ENCODE results near the gene CNIH2. TPM values are rescaled to one million over a fixed set of nuclear protein-coding genes. Genes with fewer than 3 reads are reported as not detected.

The CNIH2 gene
- total RNA-seq, 1 experiment from 2014 or later, result 12.9 TPM

- TF ChIP-seq, protein P1, sequence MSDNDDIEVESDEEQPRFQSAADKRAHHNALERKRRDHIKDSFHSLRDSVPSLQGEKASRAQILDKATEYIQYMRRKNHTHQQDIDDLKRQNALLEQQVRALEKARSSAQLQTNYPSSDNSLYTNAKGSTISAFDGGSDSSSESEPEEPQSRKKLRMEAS (CRISPR knock-in tag; IDR thresholded peaks at IDR 0.05), result no peak
- TF ChIP-seq GABPB1 (CRISPR knock-in tag; IDR thresholded peaks at IDR 0.05), result no peak
These were observed 48.5 kb downstream of the CNIH2 start (continued) for GRCh38 chr11:66326261-66327111.

- ChIA-PET CTCF (interaction anchor here (0.5 to 1.6 kb wide), 9 partner anchors 9 to 318 kb away, joined by 3 to 45 read pairs (median 5); partner anchors contain the start of genes CD248, RIN1 and YIF1A), POLR2A (interaction anchor here (1.4 to 1.6 kb wide), 2 partner anchors 10 to 14 kb away, joined by 4 to 5 read pairs; no protein-coding TSS in a partner anchor)
- no peak for DNase-seq (ENCODE audit: low spot score)
- Mint-ChIP-seq H3K36me3 (no peaks in the 10 kb centered on the region), H3K4me1 (peaks cover 15% of the 10 kb centered on the region), H3K27ac (0 out of 2 replicates have a peak overlapping the region, but pooled peaks have one; percentile 0), H3K9me3 (0 out of 2 replicates have a peak, but pooled peaks cover 6% of the 10 kb centered on the region), H3K27me3 (ENCODE audit: low read depth) (peaks cover 11% of the 10 kb centered on the region), H3K4me3 (no peak overlapping the region)
- ATAC-seq, result no peak
- no peak for TF ChIP-seq CREM (CRISPR knock-in tag; IDR thresholded peaks at IDR 0.05)
- no peak for TF ChIP-seq TEAD1 (CRISPR knock-in tag; IDR thresholded peaks at IDR 0.05)
- TF ChIP-seq ZNF281 (CRISPR knock-in tag; IDR thresholded peaks at IDR 0.05), result no peak
- TF ChIP-seq RELA (CRISPR knock-in tag; IDR thresholded peaks at IDR 0.05; ENCODE audit: borderline replicate concordance), result no peak
- TF ChIP-seq, protein P2, sequence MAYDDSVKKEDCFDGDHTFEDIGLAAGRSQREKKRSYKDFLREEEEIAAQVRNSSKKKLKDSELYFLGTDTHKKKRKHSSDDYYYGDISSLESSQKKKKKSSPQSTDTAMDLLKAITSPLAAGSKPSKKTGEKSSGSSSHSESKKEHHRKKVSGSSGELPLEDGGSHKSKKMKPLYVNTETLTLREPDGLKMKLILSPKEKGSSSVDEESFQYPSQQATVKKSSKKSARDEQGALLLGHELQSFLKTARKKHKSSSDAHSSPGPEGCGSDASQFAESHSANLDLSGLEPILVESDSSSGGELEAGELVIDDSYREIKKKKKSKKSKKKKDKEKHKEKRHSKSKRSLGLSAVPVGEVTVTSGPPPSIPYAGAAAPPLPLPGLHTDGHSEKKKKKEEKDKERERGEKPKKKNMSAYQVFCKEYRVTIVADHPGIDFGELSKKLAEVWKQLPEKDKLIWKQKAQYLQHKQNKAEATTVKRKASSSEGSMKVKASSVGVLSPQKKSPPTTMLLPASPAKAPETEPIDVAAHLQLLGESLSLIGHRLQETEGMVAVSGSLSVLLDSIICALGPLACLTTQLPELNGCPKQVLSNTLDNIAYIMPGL (CRISPR knock-in tag; IDR thresholded peaks at IDR 0.05), result no peak
- no peak for TF ChIP-seq ZBTB21 (CRISPR knock-in tag; IDR thresholded peaks at IDR 0.05; ENCODE audit: borderline replicate concordance)
- no peak for TF ChIP-seq ZMAT4 (CRISPR knock-in tag; IDR thresholded peaks at IDR 0.05)
- no peak for TF ChIP-seq ZNF423 (CRISPR knock-in tag; IDR thresholded peaks at IDR 0.05)
- no peak for TF ChIP-seq ARID4B (CRISPR knock-in tag; IDR thresholded peaks at IDR 0.05; ENCODE audit: borderline replicate concordance)
- TF ChIP-seq, protein P3, sequence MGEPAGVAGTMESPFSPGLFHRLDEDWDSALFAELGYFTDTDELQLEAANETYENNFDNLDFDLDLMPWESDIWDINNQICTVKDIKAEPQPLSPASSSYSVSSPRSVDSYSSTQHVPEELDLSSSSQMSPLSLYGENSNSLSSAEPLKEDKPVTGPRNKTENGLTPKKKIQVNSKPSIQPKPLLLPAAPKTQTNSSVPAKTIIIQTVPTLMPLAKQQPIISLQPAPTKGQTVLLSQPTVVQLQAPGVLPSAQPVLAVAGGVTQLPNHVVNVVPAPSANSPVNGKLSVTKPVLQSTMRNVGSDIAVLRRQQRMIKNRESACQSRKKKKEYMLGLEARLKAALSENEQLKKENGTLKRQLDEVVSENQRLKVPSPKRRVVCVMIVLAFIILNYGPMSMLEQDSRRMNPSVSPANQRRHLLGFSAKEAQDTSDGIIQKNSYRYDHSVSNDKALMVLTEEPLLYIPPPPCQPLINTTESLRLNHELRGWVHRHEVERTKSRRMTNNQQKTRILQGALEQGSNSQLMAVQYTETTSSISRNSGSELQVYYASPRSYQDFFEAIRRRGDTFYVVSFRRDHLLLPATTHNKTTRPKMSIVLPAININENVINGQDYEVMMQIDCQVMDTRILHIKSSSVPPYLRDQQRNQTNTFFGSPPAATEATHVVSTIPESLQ (CRISPR knock-in tag; IDR thresholded peaks at IDR 0.05), result no peak
- TF ChIP-seq, protein P4, sequence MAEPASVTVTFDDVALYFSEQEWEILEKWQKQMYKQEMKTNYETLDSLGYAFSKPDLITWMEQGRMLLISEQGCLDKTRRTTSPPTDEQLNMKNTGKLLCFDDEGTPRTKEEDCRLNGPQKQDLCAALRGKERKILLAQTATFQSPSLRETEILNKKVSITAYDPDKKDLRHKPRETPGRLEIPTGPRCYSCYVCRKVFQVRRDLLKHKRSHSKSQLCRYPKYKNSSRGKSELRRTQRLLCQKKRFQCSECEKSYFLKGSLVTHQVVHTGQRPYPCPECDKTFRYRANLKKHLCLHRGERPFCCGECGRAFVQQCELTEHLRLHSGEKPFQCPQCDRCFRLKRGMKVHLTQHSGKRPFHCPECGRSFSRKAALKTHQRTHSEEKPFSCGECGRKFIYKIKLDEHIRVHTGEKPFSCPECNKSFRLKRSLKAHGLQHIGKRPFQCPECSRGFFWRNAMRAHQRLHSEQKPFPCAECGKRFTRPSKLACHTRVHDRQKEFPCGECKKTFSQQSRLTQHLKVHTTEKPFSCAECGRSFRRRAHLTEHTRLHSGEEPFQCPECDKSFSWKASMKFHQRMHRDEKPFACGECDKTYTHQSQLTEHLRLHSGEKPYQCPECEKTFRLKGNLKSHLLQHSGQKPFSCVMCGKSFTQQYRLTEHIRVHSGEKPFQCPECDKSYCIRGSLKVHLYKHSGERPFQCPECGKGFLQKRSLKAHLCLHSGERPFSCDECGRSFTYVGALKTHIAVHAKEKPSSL (CRISPR knock-in tag; conservative IDR thresholded peaks at IDR 0.05), result no peak
- TF ChIP-seq NR2C2 (CRISPR knock-in tag; IDR thresholded peaks at IDR 0.05), result no peak
- no peak for TF ChIP-seq PRRX2 (CRISPR knock-in tag; IDR thresholded peaks at IDR 0.05)
- TF ChIP-seq EMX1 (CRISPR knock-in tag; IDR thresholded peaks at IDR 0.05), result no peak
- TF ChIP-seq, protein P5, sequence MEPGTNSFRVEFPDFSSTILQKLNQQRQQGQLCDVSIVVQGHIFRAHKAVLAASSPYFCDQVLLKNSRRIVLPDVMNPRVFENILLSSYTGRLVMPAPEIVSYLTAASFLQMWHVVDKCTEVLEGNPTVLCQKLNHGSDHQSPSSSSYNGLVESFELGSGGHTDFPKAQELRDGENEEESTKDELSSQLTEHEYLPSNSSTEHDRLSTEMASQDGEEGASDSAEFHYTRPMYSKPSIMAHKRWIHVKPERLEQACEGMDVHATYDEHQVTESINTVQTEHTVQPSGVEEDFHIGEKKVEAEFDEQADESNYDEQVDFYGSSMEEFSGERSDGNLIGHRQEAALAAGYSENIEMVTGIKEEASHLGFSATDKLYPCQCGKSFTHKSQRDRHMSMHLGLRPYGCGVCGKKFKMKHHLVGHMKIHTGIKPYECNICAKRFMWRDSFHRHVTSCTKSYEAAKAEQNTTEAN (CRISPR knock-in tag; IDR thresholded peaks at IDR 0.05), result no peak
These were observed 49.4 kb downstream of the CNIH2 start for GRCh38 chr11:66327171-66328030.

Measured in WTC11 (cell line).